A673 (cell line): ENCODE results near the gene FNBP1L. TPM values are rescaled to one million over a fixed set of nuclear protein-coding genes. Genes with fewer than 3 reads are reported as not detected.

ENCODE experiments used
- BruUV-seq: library from RNA; stranded (reverse); fragments of 400-500 nt; replicated peaks from 2 replicates; lab custom pipeline; 2021; lab: Mats Ljungman, UMichigan
- CTCF ChIA-PET: fragments of 300-600 bp; sonication (Branson Sonifier 250); formaldehyde crosslinking; loops from one replicate; lab custom pipeline; 2022; ENCODE audit warnings: antibody characterized with exemption; lab: Charles Lee
- POLR2A ChIA-PET: fragments of 300-600 bp; sonication (Branson Sonifier 250); formaldehyde crosslinking; loops from one replicate; lab custom pipeline; 2022; ENCODE audit warnings: antibody characterized with exemption; ENCODE audit not compliant: low non-redundant PET; lab: Charles Lee
- DNase-seq: peaks from one replicate; pipeline ENCODE4 v3.0.0-alpha.2; 2015; ENCODE audit warnings: low spot score
- H3K27ac ChIP-seq: fragments of 200-600 bp; sonication (generic); 2 replicates; pipeline ENCODE4 v1.5.1; 2016; ENCODE audit warnings: mixed run types, low read depth, mild to moderate bottlenecking, mixed read lengths, antibody characterized with exemption, low read length; ENCODE audit not compliant: poor library complexity, severe bottlenecking
- H3K27me3 ChIP-seq: fragments of 200-600 bp; sonication (generic); replicated peaks from 2 replicates; pipeline ENCODE4 v1.6.1; 2017; ENCODE audit warnings: mixed run types, low read depth, mild to moderate bottlenecking, mixed read lengths, antibody characterized with exemption, low read length; ENCODE audit not compliant: insufficient read depth, poor library complexity
- H3K36me3 ChIP-seq: fragments of 200-600 bp; sonication (generic); 2 replicates; pipeline ENCODE4 v1.6.1; 2016; ENCODE audit warnings: mixed run types, mild to moderate bottlenecking, mixed read lengths, antibody characterized with exemption, low read length; ENCODE audit not compliant: insufficient read depth, poor library complexity, severe bottlenecking
- H3K4me1 ChIP-seq: fragments of 200-600 bp; sonication (generic); 2 replicates; pipeline ENCODE4 v1.6.1; 2017; ENCODE audit warnings: mixed run types, mild to moderate bottlenecking, mixed read lengths, antibody characterized with exemption, low read length; ENCODE audit not compliant: insufficient read depth, poor library complexity, severe bottlenecking
- H3K4me3 ChIP-seq: fragments of 200-600 bp; sonication (generic); 2 replicates; pipeline ENCODE4 v1.5.1; 2016; ENCODE audit warnings: low read depth, mixed run types, mild to moderate bottlenecking, mixed read lengths, low read length; ENCODE audit not compliant: poor library complexity, severe bottlenecking
- H3K9me3 ChIP-seq: fragments of 200-600 bp; sonication (generic); 2 replicates; pipeline ENCODE4 v1.6.1; 2016; ENCODE audit warnings: mixed run types, low read depth, mild to moderate bottlenecking, mixed read lengths, antibody characterized with exemption, low read length; ENCODE audit not compliant: poor library complexity, severe bottlenecking
- CTCF ChIP-seq: fragments of 300-800, 200-600 bp; sonication (generic); conservative IDR thresholded peaks from 2 replicates; pipeline ENCODE4 v1.5.1; 2017; ENCODE audit warnings: low read depth, mild to moderate bottlenecking, antibody characterized with exemption, low read length, moderate library complexity, mixed read lengths
- EZH2 ChIP-seq: fragments of 200-600 bp; sonication (generic); IDR thresholded peaks from 2 replicates; pipeline ENCODE4 v1.6.1; 2017; ENCODE audit warnings: borderline replicate concordance, low read depth, mild to moderate bottlenecking, mixed read lengths, antibody characterized with exemption, low read length; ENCODE audit not compliant: poor library complexity, severe bottlenecking
- intact Hi-C: fragments of 100-400 bp; cut with micrococcal nuclease; formaldehyde crosslinking; loops from one replicate; pipeline ENCODE4 v1.10.0; 2022; ENCODE audit not compliant: unreplicated experiment
- total RNA-seq: library from RNA; stranded (reverse); gene quantifications from 2 replicates; pipeline ENCODE4 v1.2.3, GENCODE V29; 2021

FNBP1L gene
- total RNA-seq, 1 experiment from 2014 or later: 39.6 TPM

GRCh38 chr1:93504247-93505033 lies 56.5 kb downstream of the FNBP1L start:
- Histone ChIP-seq H3K4me1 (no peaks in the 10 kb centered on the region), H3K4me3 (no peak overlapping the region), H3K9me3 (peaks cover 5% of the 10 kb centered on the region), H3K27me3 (no peaks in the 10 kb centered on the region), H3K27ac (no peak overlapping the region), H3K36me3 (peaks cover 11% of the 10 kb centered on the region)
- POLR2A ChIA-PET: no interaction called here
- DNase-seq: no peak
- BruUV-seq: no TSS peak
- intact Hi-C loops: no loop called here
- CTCF ChIA-PET: no interaction called here
- no peak for TF ChIP-seq EZH2
- no peak for TF ChIP-seq CTCF

- no peaks in the 10 kb centered on the region for H3K4me1 ChIP-seq
- peaks cover 5% of the 10 kb centered on the region for H3K9me3 ChIP-seq
- no peak overlapping the region for H3K27ac ChIP-seq
- TF ChIP-seq EZH2 (no peak), CTCF (no peak)
- H3K27me3 ChIP-seq: no peaks in the 10 kb centered on the region
- H3K4me3 ChIP-seq: no peak overlapping the region
- intact Hi-C loops: no loop called here
- POLR2A ChIA-PET: no interaction called here
- no TSS peak for BruUV-seq
- CTCF ChIA-PET: no interaction called here
- peaks cover 11% of the 10 kb centered on the region for H3K36me3 ChIP-seq
- no peak for DNase-seq
Observed at GRCh38 chr1:93506126-93506525, 58.2 kb downstream of the FNBP1L start.

- no peak overlapping the region for H3K27ac ChIP-seq
- H3K4me1 ChIP-seq: peaks cover 8% of the 10 kb centered on the region
- no peaks in the 10 kb centered on the region for H3K36me3 ChIP-seq
- TF ChIP-seq CTCF (no peak), EZH2 (no peak)
- H3K9me3 ChIP-seq: no peaks in the 10 kb centered on the region
- no peak overlapping the region for H3K4me3 ChIP-seq
- BruUV-seq: no TSS peak
- DNase-seq: no peak
- no peaks in the 10 kb centered on the region for H3K27me3 ChIP-seq
- ChIA-PET POLR2A (no interaction called here), CTCF (no interaction called here)
- intact Hi-C loops: no loop called here
Observed at GRCh38 chr1:93516164-93516563, 68.2 kb downstream of the FNBP1L start.
